Stomach (tissue), 9 donors: ENCODE measurements around the gene HBA1. TPM values are rescaled to one million over a fixed set of nuclear protein-coding genes. Genes with fewer than 3 reads are reported as not detected.

Experiments used
- DNase-seq, 2 donors: peaks; one replicate each; pipeline versions ENCODE4 v3.0.0 to v3.0.0-alpha.2; 2013 to 2019
- H3K27ac ChIP-seq, 5 donors: fragments of 200-600 bp in 4 of 5; sonication (generic) in 4 of 5; one replicate each; pipeline ENCODE4 v1.5.1; 2013 to 2019; ENCODE audit warnings: mild to moderate bottlenecking in 1 of 5, moderate library complexity in 1 of 5
- H3K27me3 ChIP-seq, 3 donors: fragments of 200-600 bp; sonication (generic); one replicate each; pipeline ENCODE4 v1.5.1; 2017 to 2019; ENCODE audit warnings: mixed run types in 1 of 3
- H3K36me3 ChIP-seq, 4 donors: fragments of 200-600 bp; sonication (generic); 1 replicate in 3 of 4; 2 replicates in 1 of 4; pipeline ENCODE4 v1.5.1; 2016 to 2019
- H3K4me1 ChIP-seq, 4 donors: fragments of 200-600 bp; sonication (generic); one replicate each; pipeline ENCODE4 v1.5.1; 2016 to 2019
- H3K4me3 ChIP-seq, 4 donors: fragments of 200-600 bp; sonication (generic) in 3 of 4; one replicate each; pipeline ENCODE4 v1.5.1; 2016 to 2019; ENCODE audit warnings: mild to moderate bottlenecking in 1 of 4
- H3K9me3 ChIP-seq, 4 donors: fragments of 200-600 bp; sonication (generic); one replicate each; pipeline ENCODE4 v1.5.1; 2016 to 2019
- CTCF ChIP-seq, 7 experiments: fragments of 450-650 bp in 4 of 7; fragments of 200-600 bp in 3 of 7; sonication (generic) in 3 of 7; IDR thresholded peaks; one replicate each; pipeline ENCODE4 v1.5.1; 2016 to 2019; ENCODE audit warnings: antibody characterized with exemption in 7 of 7, control low read depth in 2 of 7, mild to moderate bottlenecking in 1 of 7
- EP300 ChIP-seq: sonication (generic); formaldehyde crosslinking; IDR thresholded peaks from one replicate; pipeline ENCODE4 v1.6.1; 2017; ENCODE audit warnings: antibody characterized with exemption
- POLR2A ChIP-seq, 4 donors: fragments of 450-650 bp; IDR thresholded peaks; one replicate each; pipeline ENCODE4 v1.6.1; 2016; ENCODE audit warnings: antibody characterized with exemption in 4 of 4, control low read depth in 2 of 4, mild to moderate bottlenecking in 1 of 4, moderate library complexity in 1 of 4
- POLR2AphosphoS5 ChIP-seq, 3 donors: sonication (generic); formaldehyde crosslinking; IDR thresholded peaks; one replicate each; pipeline ENCODE4 v1.6.1; 2016; ENCODE audit warnings: antibody characterized with exemption in 3 of 3
- WGBS, 5 donors: extraction: QIAGEN DNeasy Blood & Tissue Kit in 3 of 5; methylation state at CpG; one replicate each; pipeline versions ENCODE4 v1.1.5 to v1.1.7; 2013 to 2018; 5-methylcytosine and 5-hydroxymethylcytosine counted together
- intact Hi-C: fragments of 100-400 bp; cut with DNase I; formaldehyde crosslinking; loops from one replicate; pipeline ENCODE4 v1.15.1; 2023; ENCODE audit warnings: low total_unique reads
- polyA plus RNA-seq, 3 donors: library from polyadenylated mRNA; stranded (reverse); fragments of 200-250 nt; gene quantifications; one replicate each; pipeline ENCODE4 v1.2.3, GENCODE V29; 2013
- total RNA-seq, 5 donors: library from RNA; depleted of rRNA; stranded (reverse); fragments of >200 nt; gene quantifications; one replicate each; pipeline versions ENCODE4 v1.1.0 to v1.2.3, GENCODE V29; 2014 to 2016
- donor health status: healthy with polysubstance abuse.
- donor health status: Bipolar disorder and iron deficiency.
- donor health status: healthy.

Gene HBA1
- total and polyA plus RNA-seq, 8 donors = 0.88 to 263 (median 20.3) TPM; not detected in 4

- H3K27ac ChIP-seq = no peak overlapping the region
- WGBS, 5 donors = 60 to 74% (median 71%) methylated on average over 12 of the region's 12 CpGs
- DNase-seq = no peak
- intact Hi-C loops = no loop called here
- no peaks in the 10 kb centered on the region for H3K36me3 ChIP-seq
- peaks cover 0 to 20% (median 0%) of the 10 kb centered on the region in 3 donors for H3K27me3 ChIP-seq
- no peaks in the 10 kb centered on the region for H3K9me3 ChIP-seq
- TF ChIP-seq POLR2AphosphoS5 (IDR thresholded peaks at IDR 0.05) = no peak
- no peak for TF ChIP-seq POLR2A (IDR thresholded peaks at IDR 0.05)
- no peak for TF ChIP-seq EP300
- TF ChIP-seq CTCF (IDR thresholded peaks at IDR 0.05) = no peak
- H3K4me3 ChIP-seq = no peak overlapping the region
- H3K4me1 ChIP-seq = peaks cover 4 to 11% (median 9%) of the 10 kb centered on the region in 4 donors
Observed at GRCh38 chr16:142405-142967, 34.0 kb upstream of the HBA1 start.

- peaks cover 0 to 8% (median 4%) of the 10 kb centered on the region in 4 donors for H3K4me1 ChIP-seq
- DNase-seq = no peak
- no peak for TF ChIP-seq EP300
- no peak for TF ChIP-seq POLR2AphosphoS5 (IDR thresholded peaks at IDR 0.05)
- no peak for TF ChIP-seq POLR2A (IDR thresholded peaks at IDR 0.05)
- no peak for TF ChIP-seq CTCF (IDR thresholded peaks at IDR 0.05)
- intact Hi-C loops = no loop called here
- no peak overlapping the region for H3K4me3 ChIP-seq
- H3K36me3 ChIP-seq = no peaks in the 10 kb centered on the region
- no peak overlapping the region for H3K27ac ChIP-seq
- peaks cover 0 to 20% (median 0%) of the 10 kb centered on the region in 3 donors for H3K27me3 ChIP-seq
- H3K9me3 ChIP-seq = no peaks in the 10 kb centered on the region
- WGBS, 5 donors = 56 to 79% (median 64%) methylated on average over 6 of the region's 6 CpGs
Observed at GRCh38 chr16:143047-143446, 33.4 kb upstream of the HBA1 start.

- WGBS, 5 donors = 57 to 75% (median 62%) methylated on average over 4 to 6 of the region's 6 CpGs
- H3K27me3 ChIP-seq = peaks cover 0 to 23% (median 0%) of the 10 kb centered on the region in 3 donors
- no peaks in the 10 kb centered on the region for H3K36me3 ChIP-seq
- no peak overlapping the region for H3K27ac ChIP-seq
- intact Hi-C loops = no loop called here
- DNase-seq = no peak
- no peaks in the 10 kb centered on the region for H3K9me3 ChIP-seq
- H3K4me3 ChIP-seq = no peak overlapping the region
- TF ChIP-seq CTCF (IDR thresholded peaks at IDR 0.05) (no peak), POLR2A (IDR thresholded peaks at IDR 0.05) (no peak), EP300 (no peak), POLR2AphosphoS5 (IDR thresholded peaks at IDR 0.05) (no peak)
- peaks cover 0 to 8% (median 3%) of the 10 kb centered on the region in 4 donors for H3K4me1 ChIP-seq
Observed at GRCh38 chr16:143456-143855, 33.0 kb upstream of the HBA1 start.

- 78 to 89% (median 86%) methylated on average over 14 of the region's 14 CpGs for WGBS, 5 donors
- Histone ChIP-seq H3K27ac (no peak overlapping the region), H3K4me3 (no peak overlapping the region), H3K4me1 (no peaks in the 10 kb centered on the region), H3K36me3 (no peaks in the 10 kb centered on the region), H3K27me3 (peaks cover 0 to 32% (median 0%) of the 10 kb centered on the region in 3 donors), H3K9me3 (no peaks in the 10 kb centered on the region)
- no peak for DNase-seq
- intact Hi-C loops = no loop called here
- TF ChIP-seq CTCF (IDR thresholded peaks at IDR 0.05) = no peak
- TF ChIP-seq POLR2A (IDR thresholded peaks at IDR 0.05) = no peak
- TF ChIP-seq EP300 = no peak
- no peak for TF ChIP-seq POLR2AphosphoS5 (IDR thresholded peaks at IDR 0.05)
Observed at GRCh38 chr16:144797-145252, 31.7 kb upstream of the HBA1 start.
